IMR-90 (cell line): ENCODE measurements around the gene FAM227B. TPM values are rescaled to one million over a fixed set of nuclear protein-coding genes. Genes with fewer than 3 reads are reported as not detected.
A peak's percentile ranks its signal among the peaks of the same experiment; 100 is the strongest.
"Not testable (repeated sequence)": the region's sequence is repeated elsewhere in the genome, so short reads cannot be mapped to it uniquely, and the experiment has no call there.

Source experiments
- ATAC-seq: fragments of 200-7000 bp; cut with Tn5 transposase; 2 replicates; pipeline ENCODE4 v1.9.1; 2020; ENCODE audit warnings: low read depth, mild to moderate bottlenecking, moderate library complexity
- BruUV-seq: library from RNA; stranded (reverse); fragments of 400-500 nt; replicated peaks from 2 replicates; lab custom pipeline; 2021; lab: Mats Ljungman, UMichigan
- CTCF ChIA-PET: fragments of 300-600 bp; formaldehyde crosslinking; extraction: SDS; loops from one replicate; lab custom pipeline; 2021; ENCODE audit warnings: antibody characterized with exemption; lab: Yijun Ruan, JAX
- POLR2A ChIA-PET: fragments of 300-600 bp; sonication (Branson Sonifier 250); formaldehyde crosslinking; loops from one replicate; lab custom pipeline; 2022; ENCODE audit warnings: antibody characterized with exemption; ENCODE audit not compliant: unreplicated experiment; lab: Charles Lee
- DNase-seq: peaks from one replicate; pipeline ENCODE4 v3.0.0; 2013
- H2AFZ ChIP-seq: replicated peaks from 2 replicates; pipeline ENCODE3; 2013; ENCODE audit warnings: low read length, mild to moderate bottlenecking; ENCODE audit not compliant: poor library complexity
- H2AK5ac ChIP-seq: 2 replicates; pipeline ENCODE4 v1.6.1; 2013; ENCODE audit warnings: low read depth, low read length, inconsistent platforms
- H2AK9ac ChIP-seq: replicated peaks from 2 replicates; pipeline ENCODE3; 2013; ENCODE audit warnings: mild to moderate bottlenecking, low read depth, low read length, moderate library complexity; ENCODE audit not compliant: poor library complexity
- H2BK120ac ChIP-seq: 2 replicates; pipeline ENCODE4 v1.6.1; 2013; ENCODE audit warnings: low read depth, low read length, inconsistent platforms
- H2BK15ac ChIP-seq: 3 replicates; pipeline ENCODE4 v1.6.1; 2013; ENCODE audit warnings: low read depth, low read length, inconsistent platforms
- H2BK20ac ChIP-seq: 2 replicates; pipeline ENCODE4 v1.6.1; 2013; ENCODE audit warnings: low read depth, mild to moderate bottlenecking, inconsistent platforms, low read length, moderate library complexity
- H2BK5ac ChIP-seq: 2 replicates; pipeline ENCODE4 v1.6.1; 2013; ENCODE audit warnings: mild to moderate bottlenecking, low read depth, low read length, inconsistent platforms; ENCODE audit not compliant: poor library complexity, severe bottlenecking
- H3K14ac ChIP-seq: replicated peaks from 2 replicates; pipeline ENCODE4 v1.6.1; 2013; ENCODE audit warnings: low read depth, low read length, inconsistent platforms
- H3K18ac ChIP-seq: 2 replicates; pipeline ENCODE4 v1.6.1; 2013; ENCODE audit warnings: low read depth, low read length, control low read depth
- H3K23ac ChIP-seq: 2 replicates; pipeline ENCODE4 v1.6.1; 2013; ENCODE audit warnings: low read depth, low read length, inconsistent platforms
- H3K27ac ChIP-seq: 2 replicates; pipeline ENCODE4 v1.5.1; 2013; ENCODE audit warnings: mild to moderate bottlenecking, control low read depth, low read length; ENCODE audit not compliant: insufficient read depth
- H3K27me3 ChIP-seq: 2 replicates; pipeline ENCODE4 v1.6.1; 2013; ENCODE audit warnings: low read length; ENCODE audit not compliant: control insufficient read depth, insufficient read depth
- H3K36me3 ChIP-seq: 2 replicates; pipeline ENCODE4 v1.6.1; 2013; ENCODE audit warnings: low read length, mixed read lengths; ENCODE audit not compliant: control insufficient read depth, insufficient read depth
- H3K4ac ChIP-seq: 2 replicates; pipeline ENCODE4 v1.6.1; 2013; ENCODE audit warnings: low read depth, low read length, inconsistent platforms
- H3K4me1 ChIP-seq: 2 replicates; pipeline ENCODE4 v1.6.1; 2013; ENCODE audit warnings: low read length, mixed read lengths; ENCODE audit not compliant: control insufficient read depth, insufficient read depth
- H3K4me2 ChIP-seq: 2 replicates; pipeline ENCODE4 v1.6.1; 2013; ENCODE audit warnings: low read depth, mild to moderate bottlenecking, control low read depth, low read length, moderate library complexity
- H3K4me3 ChIP-seq: 2 replicates; pipeline ENCODE4 v1.5.1; 2013; ENCODE audit warnings: low read depth, mild to moderate bottlenecking, control low read depth, low read length, moderate library complexity; ENCODE audit not compliant: insufficient read depth
- H3K56ac ChIP-seq: 2 replicates; pipeline ENCODE4 v1.6.1; 2013; ENCODE audit warnings: low read length, inconsistent platforms; ENCODE audit not compliant: insufficient read depth; ENCODE audit errors: extremely low read depth
- H3K79me1 ChIP-seq, 2 experiments: 2 replicates each; pipeline ENCODE4 v1.6.1; 2013; ENCODE audit warnings: low read length in 2 of 2, inconsistent platforms in 1 of 2, low read depth in 1 of 2
- H3K9ac ChIP-seq: 2 replicates; pipeline ENCODE4 v1.6.1; 2013; ENCODE audit warnings: low read depth, low read length, control low read depth
- H3K9me1 ChIP-seq: 2 replicates; pipeline ENCODE4 v1.6.1; 2013; ENCODE audit warnings: low read length, inconsistent platforms; ENCODE audit not compliant: insufficient read depth
- H3K9me3 ChIP-seq: 2 replicates; pipeline ENCODE4 v1.6.1; 2013; ENCODE audit warnings: low read length; ENCODE audit not compliant: control insufficient read depth, insufficient read depth
- H4K20me1 ChIP-seq: 2 replicates; pipeline ENCODE4 v1.6.1; 2013; ENCODE audit warnings: low read length, inconsistent platforms; ENCODE audit not compliant: insufficient read depth
- H4K5ac ChIP-seq: 2 replicates; pipeline ENCODE4 v1.6.1; 2013; ENCODE audit warnings: mild to moderate bottlenecking, low read depth, low read length, control low read depth
- H4K8ac ChIP-seq, 2 experiments: 2 replicates each; pipeline ENCODE4 v1.6.1; 2013; ENCODE audit warnings: low read depth in 2 of 2, low read length in 2 of 2, control low read depth in 1 of 2, inconsistent platforms in 1 of 2
- H4K91ac ChIP-seq: 2 replicates; pipeline ENCODE4 v1.6.1; 2013; ENCODE audit warnings: low read depth, low read length, inconsistent platforms; ENCODE audit not compliant: insufficient read depth
- CEBPB ChIP-seq: IDR thresholded peaks from 2 replicates; pipeline ENCODE4 v1.6.1; 2012; ENCODE audit warnings: low read depth, low read length, improper control_type of control experiment
- RAD21 ChIP-seq: IDR thresholded peaks from 2 replicates; pipeline ENCODE4 v1.6.1; 2012; ENCODE audit warnings: low read length, improper control_type of control experiment
- RFX5 ChIP-seq: IDR thresholded peaks from 2 replicates; pipeline ENCODE4 v1.8.0; 2012; ENCODE audit warnings: low read depth, mild to moderate bottlenecking, low read length, moderate library complexity
- WGBS, 2 experiments: methylation state at CpG; one replicate each; pipeline versions ENCODE4 v1.1.5 to v1.1.7; 2013; ENCODE audit warnings: missing lambda C conversion rate in 2 of 2; ENCODE audit not compliant: insufficient read length in 1 of 2; ENCODE audit errors: extremely low coverage in 2 of 2; 5-methylcytosine and 5-hydroxymethylcytosine counted together
- dilution Hi-C: fragments of 300-500 bp; cut with HindIII; formaldehyde crosslinking; loops from one replicate; pipeline ENCODE4 v1.14.3; 2018; ENCODE audit warnings: low sequenced_read_pairs; ENCODE audit not compliant: unreplicated experiment
- in situ Hi-C: fragments of 300-500 bp; cut with MboI; formaldehyde crosslinking; loops from 3 replicates; pipeline ENCODE4 v1.14.3; 2019; ENCODE audit warnings: low sequenced_read_pairs, inconsistent platforms, mixed read lengths
- intact Hi-C: fragments of 100-400 bp; cut with micrococcal nuclease; formaldehyde crosslinking; loops from 2 replicates; pipeline ENCODE4 v1.10.0; 2022
- polyA plus RNA-seq, 3 experiments: library from polyadenylated mRNA; depleted of rRNA; stranded (reverse); fragments of >200 nt; gene quantifications; 2 replicates each; pipeline ENCODE4 v1.2.3, GENCODE V29; 2012; ENCODE audit warnings: low replicate concordance in 1 of 3
- total RNA-seq: library from RNA; depleted of rRNA; stranded (reverse); fragments of >200 nt; gene quantifications from 2 replicates; pipeline ENCODE4 v1.2.3, GENCODE V29; 2012

FAM227B gene
- total and polyA plus RNA-seq, 2 of the 4 experiments (the other 2 are of a cell fraction) = 1.8 to 3.0 TPM

DNA sequence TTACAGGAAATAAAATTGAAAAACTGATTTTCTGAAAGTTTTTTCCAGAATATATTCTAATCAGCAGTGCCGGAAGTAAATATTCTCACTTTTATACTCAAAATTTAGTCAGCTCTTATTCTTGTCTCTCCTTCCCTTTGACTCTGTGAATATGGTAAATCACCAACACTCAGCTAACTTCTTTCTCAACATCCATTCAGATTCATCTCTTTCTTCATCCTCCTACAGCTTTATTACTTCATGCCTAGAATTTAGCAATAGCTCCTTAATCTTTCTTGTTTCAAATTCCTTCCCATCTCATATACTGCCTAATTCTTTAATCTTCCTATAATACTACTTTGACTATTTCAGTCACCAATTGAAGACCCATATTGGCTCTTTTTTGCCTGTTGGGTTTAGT, 129.7 kb downstream of the FAM227B start:
- dilution Hi-C loops (no loop called here), in situ Hi-C loops (no loop called here), intact Hi-C loops (loop anchor here (5.0 kb wide), 2 partner anchors 131 to 356 kb away; partner anchors contain the start of genes DTWD1 and FAM227B)
- Histone ChIP-seq H3K4me1 (peaks cover 6% of the 10 kb centered on the region), H4K8ac (peak overlapping the region in 1 of 2 experiments; percentile 11; a peak in 1 of 4 replicates), H3K14ac (no peak overlapping the region), H4K91ac (no peak overlapping the region), H3K9me1 (no peaks in the 10 kb centered on the region), H2BK15ac (no peak overlapping the region; the same call in 2 of the 3 replicates), H2BK20ac (no peak overlapping the region), H3K79me1 (no peaks in the 10 kb centered on the region), H2BK5ac (peak overlapping the region; percentile 92), H2AK9ac (no peak overlapping the region), H4K5ac (peak overlapping the region; percentile 81; the same call in 1 of the 2 replicates), H3K4ac (no peak overlapping the region), H3K18ac (peak overlapping the region; percentile 95), H4K20me1 (no peaks in the 10 kb centered on the region), H3K9ac (no peak overlapping the region), H3K23ac (no peak overlapping the region), H3K27ac (peak overlapping the region; percentile 47; the same call in 1 of the 2 replicates), H3K9me3 (no peaks in the 10 kb centered on the region), H3K4me2 (no peak overlapping the region), H3K36me3 (peaks cover 4% of the 10 kb centered on the region; the same call in 1 of the 2 replicates), H2BK120ac (no peak overlapping the region), H3K4me3 (no peak overlapping the region), H3K27me3 (no peaks in the 10 kb centered on the region), H2AFZ (no peak overlapping the region), H3K56ac (no peak overlapping the region), H2AK5ac (no peak overlapping the region)
- DNase-seq (peak; percentile 38), ATAC-seq (no peak)
- BruUV-seq = no TSS peak
- ChIA-PET CTCF (no interaction called here), POLR2A (no interaction called here)
- TF ChIP-seq RFX5 = no peak
- no peak for TF ChIP-seq RAD21
- TF ChIP-seq CEBPB = peak; percentile 70
- 100% methylated on average over 1 of the region's 1 CpG; no CpG with 5 or more reads in 1 of the 2 experiments for WGBS, 2 experiments

DNA sequence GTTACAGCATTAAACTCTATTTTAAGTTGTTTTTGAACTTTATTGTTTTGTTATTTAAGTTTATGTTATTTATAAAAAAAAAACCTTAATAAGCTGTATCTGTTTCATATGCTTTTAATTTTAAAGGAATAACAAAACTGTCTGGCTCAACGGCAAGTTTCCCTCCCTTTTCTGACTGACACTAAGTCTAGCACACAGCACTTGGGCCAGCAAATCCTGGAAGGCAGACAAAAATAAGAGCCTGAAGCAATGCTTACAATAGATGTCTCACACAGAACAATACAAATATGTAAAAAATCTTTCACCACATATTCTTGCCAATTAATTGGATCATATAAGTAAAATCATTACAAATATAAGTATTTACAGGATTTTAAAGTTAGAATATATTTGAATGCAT, 135.2 kb downstream of the FAM227B start:
- H4K5ac ChIP-seq, H2AK9ac ChIP-seq, H3K79me1 ChIP-seq, H3K14ac ChIP-seq, H3K9me3 ChIP-seq, H2BK20ac ChIP-seq, H4K8ac ChIP-seq, H3K4ac ChIP-seq, intact Hi-C loops, CTCF ChIA-PET, DNase-seq, H3K4me2 ChIP-seq, H3K18ac ChIP-seq, H3K4me1 ChIP-seq, H2BK120ac ChIP-seq, H4K91ac ChIP-seq, H3K4me3 ChIP-seq, H3K23ac ChIP-seq, H3K27me3 ChIP-seq, H3K9me1 ChIP-seq, H4K20me1 ChIP-seq, POLR2A ChIA-PET, H2AFZ ChIP-seq, dilution Hi-C loops, H3K56ac ChIP-seq, H3K27ac ChIP-seq, H2BK15ac ChIP-seq, H2BK5ac ChIP-seq, BruUV-seq, ATAC-seq, H3K9ac ChIP-seq, in situ Hi-C loops, H2AK5ac ChIP-seq: not testable (repeated sequence)
- no CpG with 5 or more reads among the region's 1 CpG for WGBS, 2 experiments
- peaks cover 14% of the 10 kb centered on the region for H3K36me3 ChIP-seq
